HepG2 (cell line): ENCODE data around the gene SORL1-AS1.
A peak's percentile ranks its signal among the peaks of the same experiment; 100 is the strongest.

Experiments
- AKNA ChIP-seq: sonication (generic); formaldehyde crosslinking; IDR thresholded peaks from 2 replicates; pipeline ENCODE4 v1.4.0; 2020; ENCODE audit warnings: missing genetic modification reagents, borderline replicate concordance
- ARHGAP35 ChIP-seq: sonication (generic); formaldehyde crosslinking; IDR thresholded peaks from 2 replicates; pipeline ENCODE4 v1.9.0; 2022; ENCODE audit warnings: mild to moderate bottlenecking, inconsistent platforms, moderate library complexity, missing genetic modification reagents, borderline replicate concordance
- CBX1 ChIP-seq: IDR thresholded peaks from one replicate; pipeline ENCODE4 v1.6.1; 2016; ENCODE audit warnings: antibody characterized with exemption, low read depth
- HOXA7 ChIP-seq: sonication (generic); formaldehyde crosslinking; IDR thresholded peaks from 2 replicates; pipeline ENCODE4 v1.8.1; 2022; ENCODE audit warnings: mild to moderate bottlenecking, missing genetic modification reagents, moderate library complexity
- ISX ChIP-seq: sonication (generic); formaldehyde crosslinking; conservative IDR thresholded peaks from 2 replicates; pipeline ENCODE4 v1.5.0; 2020; ENCODE audit warnings: missing genetic modification reagents
- NKX3-1 ChIP-seq: sonication (generic); formaldehyde crosslinking; IDR thresholded peaks from 2 replicates; pipeline ENCODE4 v1.5.0; 2020; ENCODE audit warnings: missing genetic modification reagents
- PAX8 ChIP-seq: sonication (generic); formaldehyde crosslinking; IDR thresholded peaks from 2 replicates; pipeline ENCODE4 v1.8.0; 2022; ENCODE audit warnings: mild to moderate bottlenecking, missing genetic modification reagents, borderline replicate concordance
- PHF5A ChIP-seq: IDR thresholded peaks from one replicate; pipeline ENCODE4 v1.6.1; 2018; ENCODE audit warnings: low read depth, missing genetic modification reagents; ENCODE audit not compliant: unreplicated experiment
- RAD51 ChIP-seq: fragments of 450-650 bp; IDR thresholded peaks from 2 replicates; pipeline ENCODE4 v1.6.1; 2016; ENCODE audit warnings: borderline replicate concordance
- SPEN ChIP-seq: sonication (generic); formaldehyde crosslinking; IDR thresholded peaks from 2 replicates; pipeline ENCODE4 v1.5.1; 2020; ENCODE audit warnings: low read depth, mild to moderate bottlenecking, missing genetic modification reagents
- ZBTB21 ChIP-seq: sonication (generic); formaldehyde crosslinking; IDR thresholded peaks from 2 replicates; pipeline ENCODE4 v1.4.0; 2020; ENCODE audit warnings: missing genetic modification reagents
- ZNF136 ChIP-seq: sonication (generic); formaldehyde crosslinking; IDR thresholded peaks from 2 replicates; pipeline ENCODE4 v1.8.1; 2022; ENCODE audit warnings: low read depth, mild to moderate bottlenecking, moderate library complexity, missing genetic modification reagents
- ZNF260 ChIP-seq: sonication (generic); formaldehyde crosslinking; IDR thresholded peaks from 2 replicates; pipeline ENCODE4 v1.4.0; 2020; ENCODE audit warnings: missing genetic modification reagents, low read depth, mild to moderate bottlenecking, borderline replicate concordance
- ZNF331 ChIP-seq: sonication (generic); formaldehyde crosslinking; IDR thresholded peaks from 2 replicates; pipeline ENCODE4 v1.4.0; 2020; ENCODE audit warnings: missing genetic modification reagents
- ZNF605 ChIP-seq: sonication (generic); formaldehyde crosslinking; IDR thresholded peaks from 2 replicates; pipeline ENCODE4 v1.8.0; 2022; ENCODE audit warnings: mild to moderate bottlenecking, missing genetic modification reagents
- ZNF672 ChIP-seq: sonication (generic); formaldehyde crosslinking; IDR thresholded peaks from 2 replicates; pipeline ENCODE4 v1.8.1; 2022; ENCODE audit warnings: missing genetic modification reagents
- TF ChIP-seq, protein P1 (sequence below): IDR thresholded peaks from 2 replicates; pipeline ENCODE4 v1.6.1; 2016; ENCODE audit warnings: low read depth, missing genetic modification reagents, missing compliant biosample characterization
- TF ChIP-seq, protein P2 (sequence below): sonication (generic); formaldehyde crosslinking; IDR thresholded peaks from 2 replicates; pipeline ENCODE4 v1.5.0; 2020; ENCODE audit warnings: missing genetic modification reagents, mild to moderate bottlenecking, borderline replicate concordance

Gene SORL1-AS1

GRCh38 chr11:121451178-121451985, 1.4 kb downstream of the SORL1-AS1 start (continued):
- TF ChIP-seq CBX1 (no peak), PAX8 (CRISPR knock-in tag) (no peak), ZNF605 (peak; percentile 40; the same call in 1 of the 2 replicates), RAD51 (no peak), ZNF331 (CRISPR knock-in tag) (no peak), HOXA7 (no peak), ZBTB21 (no peak), PHF5A (CRISPR knock-in tag) (no peak), AKNA (no peak), ISX (CRISPR knock-in tag) (no peak), ZNF672 (CRISPR knock-in tag) (no peak), ZNF136 (CRISPR knock-in tag) (no peak), ARHGAP35 (CRISPR knock-in tag) (no peak), SPEN (CRISPR knock-in tag) (no peak), ZNF260 (no peak), NKX3-1 (CRISPR knock-in tag) (no peak)
- TF ChIP-seq, protein P1, sequence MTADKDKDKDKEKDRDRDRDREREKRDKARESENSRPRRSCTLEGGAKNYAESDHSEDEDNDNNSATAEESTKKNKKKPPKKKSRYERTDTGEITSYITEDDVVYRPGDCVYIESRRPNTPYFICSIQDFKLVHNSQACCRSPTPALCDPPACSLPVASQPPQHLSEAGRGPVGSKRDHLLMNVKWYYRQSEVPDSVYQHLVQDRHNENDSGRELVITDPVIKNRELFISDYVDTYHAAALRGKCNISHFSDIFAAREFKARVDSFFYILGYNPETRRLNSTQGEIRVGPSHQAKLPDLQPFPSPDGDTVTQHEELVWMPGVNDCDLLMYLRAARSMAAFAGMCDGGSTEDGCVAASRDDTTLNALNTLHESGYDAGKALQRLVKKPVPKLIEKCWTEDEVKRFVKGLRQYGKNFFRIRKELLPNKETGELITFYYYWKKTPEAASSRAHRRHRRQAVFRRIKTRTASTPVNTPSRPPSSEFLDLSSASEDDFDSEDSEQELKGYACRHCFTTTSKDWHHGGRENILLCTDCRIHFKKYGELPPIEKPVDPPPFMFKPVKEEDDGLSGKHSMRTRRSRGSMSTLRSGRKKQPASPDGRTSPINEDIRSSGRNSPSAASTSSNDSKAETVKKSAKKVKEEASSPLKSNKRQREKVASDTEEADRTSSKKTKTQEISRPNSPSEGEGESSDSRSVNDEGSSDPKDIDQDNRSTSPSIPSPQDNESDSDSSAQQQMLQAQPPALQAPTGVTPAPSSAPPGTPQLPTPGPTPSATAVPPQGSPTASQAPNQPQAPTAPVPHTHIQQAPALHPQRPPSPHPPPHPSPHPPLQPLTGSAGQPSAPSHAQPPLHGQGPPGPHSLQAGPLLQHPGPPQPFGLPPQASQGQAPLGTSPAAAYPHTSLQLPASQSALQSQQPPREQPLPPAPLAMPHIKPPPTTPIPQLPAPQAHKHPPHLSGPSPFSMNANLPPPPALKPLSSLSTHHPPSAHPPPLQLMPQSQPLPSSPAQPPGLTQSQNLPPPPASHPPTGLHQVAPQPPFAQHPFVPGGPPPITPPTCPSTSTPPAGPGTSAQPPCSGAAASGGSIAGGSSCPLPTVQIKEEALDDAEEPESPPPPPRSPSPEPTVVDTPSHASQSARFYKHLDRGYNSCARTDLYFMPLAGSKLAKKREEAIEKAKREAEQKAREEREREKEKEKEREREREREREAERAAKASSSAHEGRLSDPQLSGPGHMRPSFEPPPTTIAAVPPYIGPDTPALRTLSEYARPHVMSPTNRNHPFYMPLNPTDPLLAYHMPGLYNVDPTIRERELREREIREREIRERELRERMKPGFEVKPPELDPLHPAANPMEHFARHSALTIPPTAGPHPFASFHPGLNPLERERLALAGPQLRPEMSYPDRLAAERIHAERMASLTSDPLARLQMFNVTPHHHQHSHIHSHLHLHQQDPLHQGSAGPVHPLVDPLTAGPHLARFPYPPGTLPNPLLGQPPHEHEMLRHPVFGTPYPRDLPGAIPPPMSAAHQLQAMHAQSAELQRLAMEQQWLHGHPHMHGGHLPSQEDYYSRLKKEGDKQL = no peak
- TF ChIP-seq, protein P2, sequence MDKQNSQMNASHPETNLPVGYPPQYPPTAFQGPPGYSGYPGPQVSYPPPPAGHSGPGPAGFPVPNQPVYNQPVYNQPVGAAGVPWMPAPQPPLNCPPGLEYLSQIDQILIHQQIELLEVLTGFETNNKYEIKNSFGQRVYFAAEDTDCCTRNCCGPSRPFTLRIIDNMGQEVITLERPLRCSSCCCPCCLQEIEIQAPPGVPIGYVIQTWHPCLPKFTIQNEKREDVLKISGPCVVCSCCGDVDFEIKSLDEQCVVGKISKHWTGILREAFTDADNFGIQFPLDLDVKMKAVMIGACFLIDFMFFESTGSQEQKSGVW (CRISPR knock-in tag) = no peak
